HepG2 (cell line): ENCODE data around the gene PDZD4. TPM values are rescaled to one million over a fixed set of nuclear protein-coding genes. Genes with fewer than 3 reads are reported as not detected.

Source experiments
- ATAC-seq: fragments of 200-7000 bp; cut with Tn5 transposase; 3 replicates; pipeline ENCODE4 v1.9.1; 2020; ENCODE audit warnings: mild to moderate bottlenecking, moderate library complexity
- BruUV-seq: library from RNA; stranded (reverse); fragments of 400-500 nt; replicated peaks from 2 replicates; lab custom pipeline; 2021; lab: Mats Ljungman, UMichigan
- CTCF ChIA-PET: fragments of 300-600 bp; formaldehyde crosslinking; extraction: SDS; loops from one replicate; lab custom pipeline; 2021; ENCODE audit warnings: low total read pairs, inconsistent platforms, low intra/inter-chr PET ratio; lab: Yijun Ruan, JAX
- POLR2A ChIA-PET: fragments of 350-600 bp; sonication (Branson Sonifier 250); formaldehyde crosslinking; loops from one replicate; lab custom pipeline; 2020; ENCODE audit warnings: antibody characterized with exemption, inconsistent platforms; lab: Yijun Ruan, JAX
- DNase-seq: peaks from one replicate; pipeline ENCODE4 v3.0.0-alpha.2; 2015; ENCODE audit warnings: low spot score
- FAIRE-seq: peaks from 3 replicates; lab custom pipeline; 2011; peaks lifted over from hg19 to GRCh38; lab: Jason Lieb, UNC
- H2AFZ ChIP-seq: one replicate; pipeline ENCODE4 v1.6.1; 2011; ENCODE audit warnings: low read length, inconsistent platforms
- H3K27ac ChIP-seq: fragments of 300-600 bp; 3 replicates; pipeline ENCODE4 v1.8.0; 2011; ENCODE audit warnings: mixed run types, mild to moderate bottlenecking, mixed read lengths, low read length, inconsistent platforms; ENCODE audit not compliant: insufficient read depth; ENCODE audit errors: extremely low read length
- H3K27me3 ChIP-seq, 2 experiments: fragments of 200-600 bp in 1 of 2; 2 replicates in 1 of 2; 3 replicates in 1 of 2; pipeline versions ENCODE4 v1.6.0 to v1.8.0; 2011; ENCODE audit warnings: low read length in 2 of 2, mild to moderate bottlenecking in 2 of 2, moderate library complexity in 2 of 2, inconsistent platforms in 1 of 2; ENCODE audit not compliant: insufficient read depth in 2 of 2, control insufficient read depth in 1 of 2
- H3K36me3 ChIP-seq, 2 experiments: fragments of 200-600 bp in 1 of 2; replicated peaks in 1 of 2; 2 replicates in 1 of 2; 3 replicates in 1 of 2; pipeline versions ENCODE4 v1.5.1 to v1.8.0; 2011; ENCODE audit warnings: low read length in 2 of 2, inconsistent platforms in 1 of 2; ENCODE audit not compliant: insufficient read depth in 2 of 2, control insufficient read depth in 1 of 2
- H3K4me1 ChIP-seq: 2 replicates; pipeline ENCODE4 v1.5.1; 2012; ENCODE audit warnings: low read length, inconsistent platforms; ENCODE audit not compliant: insufficient read depth
- H3K4me2 ChIP-seq: 2 replicates; pipeline ENCODE4 v1.6.0; 2011; ENCODE audit warnings: low read depth, low read length, inconsistent platforms
- H3K4me3 ChIP-seq, 3 experiments: fragments of 200-600 bp in 1 of 3; sonication (generic), shearing (Covaris generic) in 1 of 3; replicated peaks in 1 of 3; 2 replicates each; pipeline ENCODE4 v1.5.1; 2011 to 2016; ENCODE audit warnings: low read length in 3 of 3, inconsistent platforms in 2 of 3, low read depth in 2 of 3, mild to moderate bottlenecking in 2 of 3, control low read depth in 1 of 3, mixed read lengths in 1 of 3; ENCODE audit not compliant: insufficient read depth in 1 of 3
- H3K79me2 ChIP-seq: one replicate; pipeline ENCODE4 v1.6.1; 2011; ENCODE audit warnings: low read length, inconsistent platforms; ENCODE audit not compliant: insufficient read depth
- H3K9ac ChIP-seq: 2 replicates; pipeline ENCODE4 v1.6.0; 2011; ENCODE audit warnings: mild to moderate bottlenecking, low read depth, low read length, inconsistent platforms; ENCODE audit not compliant: insufficient read depth
- H3K9me3 ChIP-seq: 2 replicates; pipeline ENCODE4 v1.5.1; 2012; ENCODE audit warnings: mild to moderate bottlenecking, low read length
- H4K20me1 ChIP-seq: 2 replicates; pipeline ENCODE4 v1.6.0; 2011; ENCODE audit warnings: inconsistent platforms, mild to moderate bottlenecking, low read length, moderate library complexity; ENCODE audit not compliant: insufficient read depth
- DMTF1 ChIP-seq: sonication (generic); formaldehyde crosslinking; IDR thresholded peaks from 2 replicates; pipeline ENCODE4 v1.4.0; 2020; ENCODE audit warnings: mild to moderate bottlenecking, missing genetic modification reagents
- DNMT1 ChIP-seq: sonication (generic); formaldehyde crosslinking; IDR thresholded peaks from 2 replicates; pipeline ENCODE4 v1.5.1; 2020; ENCODE audit warnings: mild to moderate bottlenecking, missing genetic modification reagents
- FOXC1 ChIP-seq: sonication (generic); formaldehyde crosslinking; IDR thresholded peaks from 2 replicates; pipeline ENCODE4 v1.8.0; 2022; ENCODE audit warnings: mild to moderate bottlenecking, missing genetic modification reagents, borderline replicate concordance
- IRX3 ChIP-seq: sonication (generic); formaldehyde crosslinking; IDR thresholded peaks from 2 replicates; pipeline ENCODE4 v1.8.1; 2023; ENCODE audit warnings: mild to moderate bottlenecking, low read depth, missing genetic modification reagents, borderline replicate concordance
- KAT2B ChIP-seq: fragments of 150-350 bp; IDR thresholded peaks from 2 replicates; pipeline ENCODE4 v1.6.1; 2014; ENCODE audit warnings: low read depth, low read length, borderline replicate concordance
- PHB2 ChIP-seq: fragments of 450-650 bp; IDR thresholded peaks from 2 replicates; pipeline ENCODE4 v1.6.1; 2018; ENCODE audit not compliant: partially characterized antibody
- ZMAT3 ChIP-seq: sonication (generic); formaldehyde crosslinking; conservative IDR thresholded peaks from 2 replicates; pipeline ENCODE4 v1.7.0; 2021; ENCODE audit warnings: missing genetic modification reagents
- ZNF143 ChIP-seq: sonication (generic); formaldehyde crosslinking; IDR thresholded peaks from 2 replicates; pipeline ENCODE4 v1.4.0; 2020; ENCODE audit warnings: missing genetic modification reagents
- ZNF260 ChIP-seq: sonication (generic); formaldehyde crosslinking; IDR thresholded peaks from 2 replicates; pipeline ENCODE4 v1.4.0; 2020; ENCODE audit warnings: missing genetic modification reagents, low read depth, mild to moderate bottlenecking, borderline replicate concordance
- ZNF614 ChIP-seq: IDR thresholded peaks from 2 replicates; pipeline ENCODE4 v1.6.1; 2018; ENCODE audit warnings: missing biosample characterization, missing genetic modification reagents, inconsistent platforms, borderline replicate concordance
- ZNF629 ChIP-seq: sonication (generic); formaldehyde crosslinking; conservative IDR thresholded peaks from 2 replicates; pipeline ENCODE4 v1.5.0; 2020; ENCODE audit warnings: missing genetic modification reagents
- ZNF639 ChIP-seq: conservative IDR thresholded peaks from 2 replicates; pipeline ENCODE4 v1.6.1; 2018; ENCODE audit warnings: missing genetic modification reagents
- ZSCAN25 ChIP-seq: sonication (generic); formaldehyde crosslinking; IDR thresholded peaks from 2 replicates; pipeline ENCODE4 v1.8.0; 2022; ENCODE audit warnings: mild to moderate bottlenecking, missing genetic modification reagents
- ZSCAN29 ChIP-seq: sonication (generic); formaldehyde crosslinking; conservative IDR thresholded peaks from 2 replicates; pipeline ENCODE4 v1.4.0; 2020; ENCODE audit warnings: mild to moderate bottlenecking, missing genetic modification reagents
- WGBS: methylation state at CpG from one replicate; pipeline ENCODE4 v1.1.6; 2017; ENCODE audit warnings: low lambda C conversion rate; 5-methylcytosine and 5-hydroxymethylcytosine counted together
- in situ Hi-C: cut with HindIII; loops from 2 replicates; pipeline ENCODE4 v1.10.0; 2017; ENCODE audit warnings: low pct_unique_long_range_greater_than_20kb; ENCODE audit not compliant: extremely low pct_ligation_motif_present
- intact Hi-C: fragments of 100-400 bp; cut with micrococcal nuclease; formaldehyde crosslinking; loops from one replicate; pipeline ENCODE4 v1.10.0; 2022; ENCODE audit not compliant: unreplicated experiment
- polyA plus RNA-seq, 8 experiments: library from polyadenylated mRNA; depleted of rRNA in 3 of 8; stranded (reverse) in 7 of 8; unstranded in 1 of 8; fragments of >200 nt; fragmentation: Illumina TruSeq in 4 of 8; extraction: Trizol in 4 of 8; gene quantifications; 2 replicates each; pipeline versions ENCODE4 v1.2.1 to v1.2.3, GENCODE V29; 2011 to 2016; ENCODE audit warnings: low read depth in 4 of 8, missing spikeins in 1 of 8, mixed read lengths in 1 of 8; ENCODE audit not compliant: insufficient read depth in 1 of 8
- total RNA-seq, 5 experiments: library from RNA; depleted of rRNA; stranded (reverse); fragments of >200 nt; fragmentation: Illumina TruSeq; extraction: Trizol; gene quantifications; 2 replicates each; pipeline ENCODE4 v1.2.3, GENCODE V29; 2016; ENCODE audit warnings: low read depth in 1 of 5
- TF ChIP-seq, protein P1 (sequence below): sonication (generic); formaldehyde crosslinking; IDR thresholded peaks from 2 replicates; pipeline ENCODE4 v1.4.0; 2020; ENCODE audit warnings: mild to moderate bottlenecking, missing genetic modification reagents
- TF ChIP-seq, protein P2 (sequence below): sonication (generic); formaldehyde crosslinking; IDR thresholded peaks from 2 replicates; pipeline ENCODE4 v1.8.1; 2022; ENCODE audit warnings: mild to moderate bottlenecking, missing genetic modification reagents

PDZD4 gene
- total and polyA plus RNA-seq, 2 of the 13 experiments (the other 11 are each of a cell fraction or from before 2014, with no cell fraction given): not detected

DNA sequence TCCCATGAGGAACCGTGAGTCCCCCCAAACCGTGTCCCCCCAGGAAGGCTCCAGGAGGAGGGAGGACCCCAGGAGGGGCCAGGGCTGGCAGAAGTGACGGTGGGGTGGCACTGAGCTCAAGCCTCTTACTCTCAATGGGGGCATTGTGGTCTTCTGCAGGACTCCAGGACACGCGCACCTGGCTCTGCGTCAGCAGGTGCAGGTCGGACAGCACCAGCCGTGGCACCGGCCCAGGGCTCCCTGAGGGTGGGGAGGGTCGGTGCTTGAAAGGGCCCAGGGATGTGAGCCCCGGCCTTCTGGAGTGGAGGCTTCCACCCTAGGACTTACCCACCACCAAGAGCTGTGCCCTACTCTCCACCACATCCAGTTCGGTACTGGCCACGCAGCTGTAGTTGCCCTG lies 37.3 kb upstream of the PDZD4 start:
- intact Hi-C loops (no loop called here), in situ Hi-C loops (no loop called here)
- Histone ChIP-seq H3K9me3 (no peaks in the 10 kb centered on the region), H3K9ac (no peak overlapping the region), H3K4me1 (no peaks in the 10 kb centered on the region), H3K4me2 (no peak overlapping the region), H3K79me2 (no peaks in the 10 kb centered on the region), H3K27me3 (no peaks in the 10 kb centered on the region), H4K20me1 (no peaks in the 10 kb centered on the region), H3K27ac (no peak overlapping the region), H3K36me3 (no peaks in the 10 kb centered on the region), H3K4me3 (no peak overlapping the region), H2AFZ (no peak overlapping the region)
- no TSS peak for BruUV-seq
- CTCF ChIA-PET: no interaction called here
- WGBS: no CpG with 5 or more reads among the region's 13 CpGs
- DNase-seq: no peak
- POLR2A ChIA-PET: no interaction called here
- no peak for FAIRE-seq
- TF ChIP-seq, protein P1, sequence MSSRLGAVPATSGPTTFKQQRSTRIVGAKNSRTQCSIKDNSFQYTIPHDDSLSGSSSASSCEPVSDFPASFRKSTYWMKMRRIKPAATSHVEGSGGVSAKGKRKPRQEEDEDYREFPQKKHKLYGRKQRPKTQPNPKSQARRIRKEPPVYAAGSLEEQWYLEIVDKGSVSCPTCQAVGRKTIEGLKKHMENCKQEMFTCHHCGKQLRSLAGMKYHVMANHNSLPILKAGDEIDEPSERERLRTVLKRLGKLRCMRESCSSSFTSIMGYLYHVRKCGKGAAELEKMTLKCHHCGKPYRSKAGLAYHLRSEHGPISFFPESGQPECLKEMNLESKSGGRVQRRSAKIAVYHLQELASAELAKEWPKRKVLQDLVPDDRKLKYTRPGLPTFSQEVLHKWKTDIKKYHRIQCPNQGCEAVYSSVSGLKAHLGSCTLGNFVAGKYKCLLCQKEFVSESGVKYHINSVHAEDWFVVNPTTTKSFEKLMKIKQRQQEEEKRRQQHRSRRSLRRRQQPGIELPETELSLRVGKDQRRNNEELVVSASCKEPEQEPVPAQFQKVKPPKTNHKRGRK (CRISPR knock-in tag): no peak
- TF ChIP-seq ZNF143 (CRISPR knock-in tag) (no peak), IRX3 (CRISPR knock-in tag) (no peak), DMTF1 (CRISPR knock-in tag) (no peak), FOXC1 (CRISPR knock-in tag) (no peak), DNMT1 (CRISPR knock-in tag) (no peak), ZNF260 (no peak), PHB2 (no peak), ZNF614 (CRISPR knock-in tag) (no peak), ZSCAN29 (CRISPR knock-in tag) (no peak), ZNF639 (CRISPR knock-in tag) (no peak), ZMAT3 (CRISPR knock-in tag) (no peak), KAT2B (no peak), ZSCAN25 (no peak), ZNF629 (no peak)
- TF ChIP-seq, protein P2, sequence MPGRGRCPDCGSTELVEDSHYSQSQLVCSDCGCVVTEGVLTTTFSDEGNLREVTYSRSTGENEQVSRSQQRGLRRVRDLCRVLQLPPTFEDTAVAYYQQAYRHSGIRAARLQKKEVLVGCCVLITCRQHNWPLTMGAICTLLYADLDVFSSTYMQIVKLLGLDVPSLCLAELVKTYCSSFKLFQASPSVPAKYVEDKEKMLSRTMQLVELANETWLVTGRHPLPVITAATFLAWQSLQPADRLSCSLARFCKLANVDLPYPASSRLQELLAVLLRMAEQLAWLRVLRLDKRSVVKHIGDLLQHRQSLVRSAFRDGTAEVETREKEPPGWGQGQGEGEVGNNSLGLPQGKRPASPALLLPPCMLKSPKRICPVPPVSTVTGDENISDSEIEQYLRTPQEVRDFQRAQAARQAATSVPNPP (CRISPR knock-in tag): no peak
- no peak for ATAC-seq
